Retina (tissue), 1 donor: Measurements from ENCODE around the gene PCBD2.
A peak's percentile ranks its signal among the peaks of the same experiment; 100 is the strongest.
"Not testable (repeated sequence)": the region's sequence is repeated elsewhere in the genome, so short reads cannot be mapped to it uniquely, and the experiment has no call there.

Experiments
- DNase-seq: peaks from one replicate; pipeline ENCODE4 v3.0.0-alpha.2; 2016

Gene PCBD2

GRCh38 chr5:134910752-134911151 lies 5.8 kb downstream of the PCBD2 start:
- DNase-seq, result not testable (repeated sequence)

- DNase-seq, result no peak
Observed at GRCh38 chr5:134911285-134912206, 6.6 kb downstream of the PCBD2 start.

DNA sequence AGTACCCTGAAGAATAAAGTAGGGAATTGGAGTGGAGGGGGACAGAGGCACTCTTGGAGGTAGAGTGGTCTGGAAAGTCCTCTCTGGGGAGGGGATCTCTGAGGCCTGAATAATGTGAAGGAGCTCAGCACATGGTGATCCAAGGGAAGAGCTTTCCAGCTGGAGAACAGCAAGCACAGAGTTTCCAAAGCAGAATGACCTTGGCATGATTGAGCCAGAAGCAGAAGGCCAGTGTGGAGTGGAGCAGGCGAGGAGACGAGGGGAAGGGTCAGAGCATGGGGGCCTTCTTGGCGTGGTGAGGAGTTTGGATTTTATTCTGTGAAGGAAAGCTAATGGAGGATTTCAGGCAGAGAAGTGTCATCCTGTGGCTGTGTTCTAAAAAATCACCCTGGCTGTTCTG lies 8.3 kb downstream of the PCBD2 start:
- DNase-seq, result no peak

DNA sequence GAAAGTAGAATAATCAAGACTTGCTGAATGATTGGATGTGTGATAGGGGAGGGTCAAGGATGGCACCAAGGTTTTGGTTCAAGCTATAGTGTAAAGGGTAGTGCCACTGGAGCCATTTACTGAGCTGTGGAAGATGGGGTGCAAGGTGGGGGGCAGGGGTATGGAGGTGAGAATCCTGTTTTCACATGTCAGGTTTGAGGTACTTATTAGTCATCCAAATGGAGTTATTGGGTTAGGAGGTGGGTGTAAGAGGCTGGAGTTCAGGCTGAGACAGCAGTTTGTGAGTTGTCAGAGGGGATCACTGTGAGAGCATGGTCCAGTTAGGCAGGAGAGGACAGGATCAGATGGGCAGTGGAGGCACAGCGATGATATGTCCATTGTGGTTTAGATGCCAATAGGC lies 8.9 kb downstream of the PCBD2 start:
- no peak for DNase-seq

- no peak for DNase-seq
Observed at GRCh38 chr5:134917070-134917815, 12.3 kb downstream of the PCBD2 start.

- DNase-seq, result no peak
Observed at GRCh38 chr5:134918861-134919260, 13.9 kb downstream of the PCBD2 start.

GRCh38 chr5:134920848-134921575 lies 16.1 kb downstream of the PCBD2 start:
- no peak for DNase-seq

GRCh38 chr5:134932508-134932907 lies 27.6 kb downstream of the PCBD2 start:
- DNase-seq, result no peak

DNA sequence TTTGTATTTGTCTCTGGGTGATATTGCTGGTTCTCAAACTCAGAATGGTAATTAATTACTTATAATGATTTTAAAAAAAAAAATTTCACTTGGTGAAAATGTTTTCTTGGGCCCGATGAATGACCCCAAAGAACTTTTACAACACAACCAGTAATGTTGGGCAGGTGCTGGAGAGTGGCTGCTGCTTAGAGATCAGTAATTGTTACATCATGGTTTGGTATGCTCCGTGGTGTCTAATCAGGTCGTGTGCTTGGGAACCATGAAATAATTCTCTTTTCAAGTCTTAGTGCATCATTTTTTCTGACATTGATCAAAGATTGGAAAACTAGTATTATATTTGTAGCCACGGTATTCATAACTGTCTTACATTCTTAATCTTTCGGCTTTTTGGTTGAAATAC lies 29.3 kb downstream of the PCBD2 start:
- no peak for DNase-seq

- peak; percentile 16 for DNase-seq
Observed at GRCh38 chr5:134935711-134936602, 31.0 kb downstream of the PCBD2 start.

DNA sequence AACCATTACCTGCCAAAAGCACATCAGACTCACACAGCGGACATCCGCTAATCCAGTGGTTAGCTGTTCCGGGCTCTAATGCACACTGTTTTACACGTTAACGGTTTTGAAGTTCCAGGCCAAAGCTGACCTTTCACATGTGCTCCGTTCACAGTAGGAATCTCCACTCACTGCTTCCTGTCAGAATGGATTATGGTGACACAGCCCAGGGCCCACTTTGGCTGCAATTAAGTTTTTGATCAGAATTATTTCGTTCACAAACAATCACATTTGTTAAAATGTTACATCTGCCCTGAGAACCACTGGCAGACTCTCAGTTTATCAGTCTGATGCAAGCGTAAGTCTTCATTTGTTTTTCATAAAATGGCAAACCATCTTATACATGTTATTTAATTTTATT lies 32.6 kb downstream of the PCBD2 start:
- peak; percentile 60 for DNase-seq

DNA sequence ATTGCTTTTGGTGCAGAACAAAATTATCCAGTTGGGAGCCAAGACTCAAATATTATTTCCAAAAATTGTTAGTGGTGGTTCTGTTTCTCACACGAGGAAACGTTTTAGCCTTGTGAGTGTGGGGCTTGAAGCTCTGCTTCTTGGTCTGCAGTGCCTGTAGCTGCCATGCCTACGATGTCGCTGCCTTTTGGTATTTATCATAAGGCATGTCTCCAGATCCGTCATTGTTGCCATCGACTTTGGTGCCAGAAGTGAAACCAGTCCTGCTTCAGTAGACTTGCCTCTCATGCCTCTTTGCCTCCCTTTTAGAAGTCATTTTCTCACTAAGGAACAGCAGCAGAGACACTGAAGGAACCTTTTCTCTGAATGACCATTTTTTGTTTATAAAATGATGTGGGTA lies 33.1 kb downstream of the PCBD2 start:
- DNase-seq, result peak; percentile 42

GRCh38 chr5:134939500-134939899 lies 34.6 kb downstream of the PCBD2 start:
- no peak for DNase-seq

- DNase-seq, result no peak
Observed at GRCh38 chr5:134943547-134943946, 38.6 kb downstream of the PCBD2 start.

GRCh38 chr5:134944630-134945029 lies 39.7 kb downstream of the PCBD2 start:
- DNase-seq, result no peak

- no peak for DNase-seq
Observed at GRCh38 chr5:134945041-134945440, 40.1 kb downstream of the PCBD2 start.

DNA sequence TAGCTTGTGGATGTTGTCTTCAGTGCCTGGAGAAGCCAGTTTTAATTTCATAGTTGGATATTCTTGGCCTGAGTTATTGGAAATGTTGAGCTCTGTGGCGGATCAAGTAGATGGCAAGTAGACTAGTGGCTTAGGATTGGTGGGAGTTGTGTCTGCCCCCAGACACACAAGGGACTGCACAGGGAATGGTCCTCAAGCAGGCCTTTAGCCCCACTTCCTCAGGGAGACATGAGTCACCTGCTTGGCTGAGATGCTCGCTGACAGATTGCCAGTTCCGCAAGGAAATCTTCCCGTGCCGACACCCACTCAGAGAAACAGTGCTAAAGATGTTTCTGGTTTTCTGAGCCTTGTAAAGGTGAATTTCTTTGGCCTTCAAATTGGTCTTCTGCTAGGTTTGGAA lies 44.0 kb downstream of the PCBD2 start:
- no peak for DNase-seq

DNA sequence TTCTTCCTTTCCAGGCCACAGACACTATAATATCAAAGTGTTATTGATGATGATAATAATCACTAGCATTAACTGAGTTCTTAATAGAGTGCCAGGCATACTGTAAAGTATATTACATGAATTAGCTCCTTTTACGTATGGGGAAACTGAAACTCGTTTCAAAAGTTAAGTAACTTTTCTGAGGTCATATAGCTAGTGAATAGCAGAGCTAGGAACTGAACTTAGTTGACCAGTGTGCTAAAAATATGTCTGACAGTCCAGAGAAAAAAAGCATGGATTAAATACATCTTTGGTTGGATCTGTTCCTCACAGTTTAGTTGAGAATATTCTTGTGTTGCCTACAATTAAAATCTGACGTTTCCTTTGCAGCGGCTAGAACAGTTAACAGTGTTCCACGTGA lies 44.4 kb downstream of the PCBD2 start:
- DNase-seq, result no peak

DNA sequence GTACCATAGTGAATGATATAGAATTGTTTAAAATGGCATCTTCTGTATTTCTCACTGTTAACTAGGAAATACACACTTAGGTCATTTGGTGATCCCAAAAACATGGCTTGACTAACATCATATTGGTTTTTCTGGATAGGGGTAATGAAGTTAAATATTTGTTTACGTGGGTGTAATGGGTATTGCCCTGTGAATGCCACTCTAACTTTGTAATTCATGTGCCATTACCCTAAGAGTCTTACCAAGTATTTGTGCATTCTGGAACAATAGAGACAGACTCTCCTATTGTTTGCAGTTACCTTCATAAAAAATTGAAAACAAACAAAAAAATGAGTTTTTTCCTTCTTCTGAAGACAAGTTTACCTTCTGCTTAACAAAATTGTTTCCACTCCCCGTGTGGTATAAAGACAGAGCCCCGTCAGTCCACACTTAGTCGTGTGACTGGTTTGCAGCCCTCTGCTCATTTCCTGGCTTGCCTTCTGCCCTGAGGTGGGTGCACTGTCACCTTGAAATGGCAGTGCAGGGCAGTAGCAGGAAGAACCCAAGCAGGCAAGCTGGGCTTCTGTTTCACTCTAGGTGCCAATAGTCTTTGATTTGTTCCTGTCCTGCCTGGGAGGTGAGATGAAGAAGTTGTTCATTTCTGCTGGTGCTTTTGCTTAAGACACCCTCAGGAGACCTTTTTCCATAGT lies 53.1 kb downstream of the PCBD2 start:
- DNase-seq, result no peak

GRCh38 chr5:134958755-134959154 lies 53.8 kb downstream of the PCBD2 start:
- DNase-seq, result no peak

DNA sequence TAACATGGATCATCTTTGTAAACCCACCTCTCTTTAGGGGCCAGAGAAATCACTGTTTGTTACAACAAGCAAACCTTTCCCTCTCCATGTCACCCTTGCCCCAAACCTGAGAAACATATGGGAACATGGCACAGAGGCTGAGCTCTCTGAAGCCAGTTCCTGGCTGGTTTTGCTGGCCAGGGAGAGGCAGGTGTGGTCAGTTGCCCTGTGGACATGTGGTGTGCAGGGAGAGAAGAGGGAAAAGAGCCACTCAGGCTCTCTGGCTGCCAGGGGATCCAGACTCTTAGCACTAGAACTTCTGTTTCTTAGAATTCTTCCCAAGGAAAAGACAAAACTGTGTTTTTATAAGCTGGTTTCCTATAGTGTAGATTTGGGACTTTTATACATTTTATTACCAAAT lies 58.2 kb downstream of the PCBD2 start:
- no peak for DNase-seq
